HG02763 (cell line): ENCODE measurements around the gene TCF12.
A peak's percentile ranks its signal among the peaks of the same experiment; 100 is the strongest.

ENCODE experiments used
- ATAC-seq: cut with Tn5 transposase; IDR thresholded peaks from one replicate; pipeline ENCODE4 v1.9.1; 2021; ENCODE audit warnings: mild to moderate bottlenecking, moderate library complexity; ENCODE audit not compliant: unreplicated experiment

TCF12 gene

DNA sequence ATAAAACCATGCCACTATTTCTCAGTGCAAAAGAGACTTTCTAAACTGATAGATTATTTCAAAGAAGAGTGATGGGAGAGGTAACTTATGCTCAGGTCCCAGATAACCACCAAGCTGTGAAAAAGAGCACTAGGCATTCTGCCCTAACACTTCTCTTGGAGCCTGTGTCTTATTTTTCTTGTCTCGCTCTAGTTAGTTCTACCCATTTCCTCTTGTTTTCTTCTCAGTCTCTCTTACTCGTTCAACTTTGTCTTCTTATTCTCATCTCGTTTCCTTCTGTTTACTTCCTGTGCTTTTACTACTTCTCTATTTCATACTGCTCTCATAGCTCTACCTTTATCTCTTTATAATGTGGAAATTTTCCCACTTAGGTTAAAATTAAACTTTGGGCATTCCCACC lies 366.1 kb downstream of the TCF12 start:
- ATAC-seq, result no peak

GRCh38 chr15:57285386-57285785 lies 366.9 kb downstream of the TCF12 start:
- no peak for ATAC-seq

GRCh38 chr15:57286446-57287122 lies 368.1 kb downstream of the TCF12 start:
- ATAC-seq, result no peak

DNA sequence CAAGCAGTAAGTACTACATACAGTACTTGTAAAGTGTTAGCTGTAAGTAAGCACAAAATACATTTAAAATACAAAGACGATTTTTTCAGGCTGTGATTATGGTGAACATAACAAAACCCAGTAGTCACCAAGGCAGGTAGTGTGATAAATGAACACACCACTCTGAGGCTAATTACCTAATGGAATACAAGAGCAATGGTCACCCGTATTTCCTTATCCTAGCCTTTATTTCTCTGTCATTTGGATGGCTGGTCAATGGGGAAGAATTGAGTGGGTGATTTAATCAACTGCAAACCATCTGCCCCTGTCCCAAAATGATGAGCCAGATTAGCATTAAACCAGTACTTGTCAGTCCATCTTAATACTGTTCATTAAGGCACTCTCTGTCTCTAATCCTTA lies 368.7 kb downstream of the TCF12 start:
- ATAC-seq, result no peak

DNA sequence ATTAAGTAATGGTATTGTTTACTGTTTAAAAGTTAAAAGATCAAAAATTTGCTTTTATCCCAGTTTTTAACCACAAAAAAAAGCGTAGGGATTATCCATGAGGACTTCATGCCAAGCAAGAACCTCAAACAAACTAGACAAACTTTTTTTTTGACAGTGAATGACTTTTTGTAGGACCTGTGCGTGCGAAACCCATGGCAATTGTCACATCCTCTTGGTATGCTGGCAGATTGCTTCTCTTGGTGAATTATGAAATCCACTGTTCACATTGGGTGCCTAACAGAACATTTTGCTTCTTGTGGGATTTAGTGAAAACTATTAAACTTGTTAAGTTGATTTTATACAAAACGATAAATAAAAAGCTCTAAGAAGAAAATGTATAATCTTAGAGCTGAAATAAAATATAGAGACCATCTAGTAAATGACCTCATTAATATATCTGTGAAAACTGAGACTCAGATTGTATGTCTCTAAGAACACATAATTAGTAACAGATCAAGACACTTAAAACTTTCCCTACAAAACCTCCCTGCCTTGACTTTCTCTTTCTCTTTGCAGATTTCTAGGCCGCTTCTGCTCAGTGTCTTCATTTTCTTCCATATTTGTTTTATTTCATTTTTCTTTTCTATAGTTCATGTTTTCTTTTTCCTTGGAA lies 370.6 kb downstream of the TCF12 start:
- ATAC-seq, result no peak

- ATAC-seq, result no peak
These were observed 371.7 kb downstream of the TCF12 start for GRCh38 chr15:57290187-57290586.

DNA sequence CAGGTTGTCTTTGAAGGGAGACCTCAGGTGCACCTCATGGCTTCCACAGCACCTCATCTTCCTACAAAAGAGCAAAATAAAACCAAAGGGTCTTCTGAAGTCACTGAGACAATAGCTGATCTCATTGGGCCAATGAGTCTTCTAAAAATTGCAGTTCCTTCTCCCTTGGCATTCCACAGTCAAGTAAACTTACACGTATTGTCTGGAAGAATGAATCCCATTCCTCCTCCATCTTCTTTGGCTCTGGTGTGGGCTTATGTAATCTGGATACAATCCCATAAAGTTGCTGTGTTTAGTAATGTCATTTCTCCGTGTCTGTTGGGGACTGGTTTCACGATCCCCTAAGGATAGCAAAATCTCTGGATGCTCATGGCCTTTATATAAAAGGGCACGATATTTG lies 372.4 kb downstream of the TCF12 start:
- ATAC-seq, result no peak

DNA sequence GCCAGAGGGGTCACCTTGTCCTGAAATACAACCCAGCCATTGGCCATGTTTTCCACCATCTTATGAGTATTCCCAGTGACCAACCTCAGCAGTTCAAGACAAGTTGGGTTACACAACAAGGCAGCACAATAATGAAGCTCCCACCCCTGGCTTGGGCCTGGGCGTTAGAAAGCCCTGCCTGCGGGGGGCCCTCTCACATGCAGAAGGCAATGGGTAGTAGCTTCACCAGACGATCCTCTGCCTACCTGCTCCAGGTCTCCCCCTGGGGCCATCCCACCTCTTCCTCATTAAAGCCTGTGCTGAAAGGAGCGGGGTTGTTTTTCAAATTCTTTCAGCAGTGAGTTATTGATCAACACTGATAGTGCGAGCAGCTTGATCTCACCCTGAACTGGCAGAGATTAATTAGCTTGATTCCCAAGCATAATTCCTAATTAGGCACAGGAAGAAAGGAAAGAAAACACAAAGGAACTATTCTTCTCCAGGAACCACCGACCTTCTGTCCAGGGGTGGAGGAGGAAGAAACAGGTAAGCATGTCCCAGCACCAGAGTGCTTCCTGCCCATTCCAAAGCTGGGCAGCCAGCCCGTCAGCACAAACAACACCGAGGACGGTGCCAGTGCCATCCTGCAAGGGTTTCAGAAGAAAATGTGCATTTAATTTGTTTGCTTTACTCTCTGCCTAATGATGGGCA lies 378.2 kb downstream of the TCF12 start:
- no peak for ATAC-seq

DNA sequence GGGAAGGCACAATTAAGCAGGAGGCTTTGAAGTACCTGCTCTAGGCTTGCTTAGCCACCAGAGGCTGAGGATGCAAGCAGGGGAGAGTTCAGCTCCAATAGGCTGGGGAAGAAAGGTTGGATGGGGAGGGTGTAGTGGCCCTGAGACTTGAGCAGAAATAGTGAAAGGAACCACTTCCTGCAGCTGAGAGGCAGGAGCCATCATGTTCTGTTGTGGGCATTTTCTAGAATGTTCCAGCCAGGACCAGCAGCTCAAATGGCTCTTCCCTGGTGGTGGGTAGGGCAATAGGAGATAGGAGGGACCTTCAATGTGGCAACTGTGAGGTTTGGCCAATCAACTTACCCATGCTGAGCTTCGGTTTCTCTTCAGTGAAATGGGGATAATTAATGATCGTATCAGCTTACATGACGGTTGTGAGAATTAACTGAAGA lies 378.7 kb downstream of the TCF12 start:
- ATAC-seq, result no peak

DNA sequence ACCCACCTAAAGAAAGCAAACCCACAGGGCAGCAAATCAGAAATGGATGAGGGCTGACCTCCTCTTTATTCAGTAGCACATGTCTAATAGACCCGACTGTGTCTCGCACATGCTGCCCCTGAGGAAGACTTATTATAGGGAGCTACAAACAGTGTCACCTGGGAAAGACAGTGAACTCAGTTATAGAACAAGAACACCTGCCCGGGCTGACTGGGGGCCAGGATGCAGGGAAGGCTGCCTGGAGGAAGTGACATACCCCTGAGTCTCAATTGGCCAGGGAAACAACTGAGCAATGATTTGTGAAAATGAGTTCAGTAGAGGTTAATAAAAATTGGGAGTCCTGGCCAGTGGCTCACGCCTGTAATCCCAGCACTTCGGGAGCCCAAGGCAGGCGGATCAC lies 379.2 kb downstream of the TCF12 start:
- no peak for ATAC-seq

- ATAC-seq, result no peak
These were observed 379.8 kb downstream of the TCF12 start for GRCh38 chr15:57298204-57298603.

DNA sequence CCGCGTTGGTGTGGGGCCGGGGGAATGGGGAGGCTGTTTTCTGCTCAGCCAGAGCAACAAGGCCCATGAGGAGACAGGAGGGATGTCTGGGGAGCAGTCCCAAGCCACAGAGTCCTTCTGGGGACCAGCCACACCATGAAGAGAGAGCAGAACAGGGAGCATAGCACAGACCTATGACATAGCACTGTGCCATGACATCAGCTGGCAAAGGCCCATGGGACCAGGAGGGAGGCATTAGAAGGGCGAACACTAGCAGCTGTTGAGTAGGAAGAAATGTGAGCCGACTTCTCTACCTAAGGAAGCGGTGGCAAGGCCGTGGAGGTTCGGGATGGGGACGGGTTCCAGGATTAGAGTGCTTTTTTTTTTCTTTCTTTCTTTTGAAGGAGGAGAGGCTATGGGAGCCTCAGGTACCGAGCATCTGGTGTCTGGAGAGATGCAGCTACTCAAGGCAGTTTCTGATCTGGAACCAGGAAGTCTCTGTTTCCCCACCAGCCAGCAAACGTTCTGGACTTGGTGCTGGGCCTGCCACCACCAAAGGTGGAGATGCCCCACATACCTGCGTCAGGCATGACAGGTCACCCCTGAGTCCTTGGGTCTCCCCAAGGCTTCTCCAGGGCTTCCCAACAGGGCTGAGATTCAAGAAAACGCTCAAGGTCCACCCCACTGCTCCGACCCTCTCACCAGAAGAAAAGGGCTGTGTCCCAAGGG lies 380.6 kb downstream of the TCF12 start:
- no peak for ATAC-seq

GRCh38 chr15:57301307-57301706 lies 382.9 kb downstream of the TCF12 start:
- no peak for ATAC-seq

GRCh38 chr15:57302640-57303257 lies 384.3 kb downstream of the TCF12 start:
- ATAC-seq, result no peak

DNA sequence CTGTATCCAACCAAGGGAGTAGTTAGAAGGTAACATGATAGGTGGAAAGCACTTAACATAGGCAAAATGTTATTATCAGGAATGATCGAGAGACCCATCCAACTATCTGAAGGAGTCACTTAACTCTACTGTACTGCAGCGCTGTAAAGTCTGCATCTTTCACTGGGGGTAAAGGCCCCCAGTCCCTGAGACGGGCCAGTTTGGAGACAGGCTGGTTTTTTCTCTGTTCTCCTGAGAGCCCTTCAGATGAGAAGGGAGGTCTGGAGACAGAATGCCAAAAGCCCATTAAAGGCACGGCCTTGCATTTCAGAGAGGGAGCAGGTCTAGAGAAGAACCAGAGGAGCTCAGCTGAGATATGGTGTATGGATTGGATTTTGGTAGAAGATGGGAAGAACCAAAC lies 386.6 kb downstream of the TCF12 start:
- ATAC-seq, result no peak

GRCh38 chr15:57306161-57306943 lies 387.9 kb downstream of the TCF12 start:
- peak; percentile 63 for ATAC-seq

- no peak for ATAC-seq
These were observed 388.5 kb downstream of the TCF12 start for GRCh38 chr15:57306944-57307411.

DNA sequence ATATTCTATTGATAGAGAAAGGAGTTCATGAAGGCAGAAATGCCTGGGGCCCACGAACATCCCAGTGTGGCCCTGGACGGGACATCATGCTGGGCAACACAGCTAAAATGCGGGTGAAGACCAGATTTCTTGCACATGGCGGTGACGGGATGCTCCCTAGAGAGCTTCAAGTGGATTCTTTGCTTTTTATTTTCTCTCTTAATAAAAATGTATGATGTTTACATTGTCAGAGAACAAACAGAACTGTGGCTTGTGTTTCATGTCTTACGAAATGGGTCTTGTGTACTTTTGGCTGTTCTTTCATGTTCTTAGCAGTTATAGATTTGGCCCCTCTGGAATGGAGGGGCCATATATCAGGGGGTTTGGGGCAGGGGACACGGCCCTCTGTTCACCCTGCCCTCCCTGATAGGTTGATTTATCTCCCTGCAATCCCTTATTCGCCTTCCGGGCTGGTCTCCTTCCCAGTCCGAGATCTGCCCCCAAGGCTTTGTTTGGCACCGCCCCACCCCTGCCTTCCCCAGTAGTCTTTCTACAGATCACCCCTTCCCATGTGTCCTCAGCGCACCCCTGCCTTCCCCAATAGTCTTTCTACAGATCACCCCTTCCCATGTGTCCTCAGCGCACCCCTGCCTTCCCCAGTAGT lies 389.2 kb downstream of the TCF12 start:
- ATAC-seq, result no peak

GRCh38 chr15:57308170-57308545 lies 389.7 kb downstream of the TCF12 start:
- no peak for ATAC-seq
